ENCODE results near the gene MIX23.

- TF ChIP-seq, protein P1, sequence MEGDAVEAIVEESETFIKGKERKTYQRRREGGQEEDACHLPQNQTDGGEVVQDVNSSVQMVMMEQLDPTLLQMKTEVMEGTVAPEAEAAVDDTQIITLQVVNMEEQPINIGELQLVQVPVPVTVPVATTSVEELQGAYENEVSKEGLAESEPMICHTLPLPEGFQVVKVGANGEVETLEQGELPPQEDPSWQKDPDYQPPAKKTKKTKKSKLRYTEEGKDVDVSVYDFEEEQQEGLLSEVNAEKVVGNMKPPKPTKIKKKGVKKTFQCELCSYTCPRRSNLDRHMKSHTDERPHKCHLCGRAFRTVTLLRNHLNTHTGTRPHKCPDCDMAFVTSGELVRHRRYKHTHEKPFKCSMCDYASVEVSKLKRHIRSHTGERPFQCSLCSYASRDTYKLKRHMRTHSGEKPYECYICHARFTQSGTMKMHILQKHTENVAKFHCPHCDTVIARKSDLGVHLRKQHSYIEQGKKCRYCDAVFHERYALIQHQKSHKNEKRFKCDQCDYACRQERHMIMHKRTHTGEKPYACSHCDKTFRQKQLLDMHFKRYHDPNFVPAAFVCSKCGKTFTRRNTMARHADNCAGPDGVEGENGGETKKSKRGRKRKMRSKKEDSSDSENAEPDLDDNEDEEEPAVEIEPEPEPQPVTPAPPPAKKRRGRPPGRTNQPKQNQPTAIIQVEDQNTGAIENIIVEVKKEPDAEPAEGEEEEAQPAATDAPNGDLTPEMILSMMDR (IDR thresholded peaks at IDR 0.05) = no peak
- no peak for TF ChIP-seq POLR2A (IDR thresholded peaks at IDR 0.05)
Observed at GRCh38 chr3:122332551-122332950, 50.5 kb downstream of the MIX23 start.
